Activated CD4-positive, alpha-beta T cell treated with anti-CD3 and anti-CD28 coated beads, Interleukin-2, amount 10 ng/mL, durations not matched to agents 7 days and 5 days (primary cell): Measurements from ENCODE around the gene TMA7B. TPM values are rescaled to one million over a fixed set of nuclear protein-coding genes. Genes with fewer than 3 reads are reported as not detected.

Source experiments
- CTCF ChIA-PET: fragments of 350-600 bp; sonication (Branson Sonifier 250); formaldehyde crosslinking; loops from one replicate; lab custom pipeline; 2021; ENCODE audit warnings: antibody characterized with exemption; lab: Charles Lee
- POLR2A ChIA-PET: fragments of 350-600 bp; sonication (Branson Sonifier 250); formaldehyde crosslinking; loops from one replicate; lab custom pipeline; 2021; ENCODE audit warnings: antibody characterized with exemption; lab: Charles Lee
- DNase-seq: peaks from one replicate; pipeline ENCODE4 v3.0.0-alpha.2; 2020
- H3K27ac Mint-ChIP-seq: one replicate; pipeline ENCODE4 v1.8.0; 2021; ENCODE audit warnings: mild to moderate bottlenecking, moderate library complexity, mixed read lengths
- H3K27me3 Mint-ChIP-seq: one replicate; pipeline ENCODE4 v1.8.0; 2021; ENCODE audit warnings: mixed read lengths
- H3K36me3 Mint-ChIP-seq: one replicate; pipeline ENCODE4 v1.8.0; 2021; ENCODE audit warnings: low read depth, mixed read lengths
- H3K4me1 Mint-ChIP-seq: one replicate; pipeline ENCODE4 v1.8.0; 2021; ENCODE audit warnings: mixed read lengths
- H3K4me3 Mint-ChIP-seq: one replicate; pipeline ENCODE4 v1.8.0; 2021; ENCODE audit warnings: mild to moderate bottlenecking, moderate library complexity, mixed read lengths
- H3K9me3 Mint-ChIP-seq: one replicate; pipeline ENCODE4 v1.8.0; 2021; ENCODE audit warnings: mixed read lengths
- total RNA-seq, 2 experiments: library from RNA; stranded (reverse); gene quantifications; one replicate each; pipeline ENCODE4 v1.2.3, GENCODE V29; 2021

The TMA7B gene
- total RNA-seq, 2 experiments from 2014 or later, result 4.7 to 5.4 TPM

- peak overlapping the region; percentile 13 for H3K4me3 Mint-ChIP-seq
- peaks cover 68% of the 10 kb centered on the region for H3K4me1 Mint-ChIP-seq
- no peaks in the 10 kb centered on the region for H3K9me3 Mint-ChIP-seq
- no peak overlapping the region for H3K27ac Mint-ChIP-seq
- no peak for DNase-seq
- peaks cover 56% of the 10 kb centered on the region for H3K36me3 Mint-ChIP-seq
- H3K27me3 Mint-ChIP-seq, result no peaks in the 10 kb centered on the region
- ChIA-PET POLR2A (no interaction called here), CTCF (interaction anchor here (0.6 to 8.8 kb wide), 10 partner anchors 9 to 428 kb away, joined by 3 to 64 read pairs (median 4); no protein-coding TSS in a partner anchor)
Observed at GRCh38 chr22:39924286-39924685, 35.9 kb upstream of the TMA7B start.

- Mint-ChIP-seq H3K9me3 (no peaks in the 10 kb centered on the region), H3K4me1 (peaks cover 59% of the 10 kb centered on the region), H3K4me3 (peak overlapping the region; percentile 26), H3K27me3 (no peaks in the 10 kb centered on the region), H3K27ac (no peak overlapping the region), H3K36me3 (peaks cover 46% of the 10 kb centered on the region)
- ChIA-PET CTCF (interaction anchor here (0.6 to 8.8 kb wide), 10 partner anchors 8 to 429 kb away, joined by 3 to 64 read pairs (median 5); no protein-coding TSS in a partner anchor), POLR2A (no interaction called here)
- no peak for DNase-seq
Observed at GRCh38 chr22:39925273-39925672, 34.9 kb upstream of the TMA7B start.

GRCh38 chr22:39925909-39926679 lies 34.1 kb upstream of the TMA7B start:
- H3K9me3 Mint-ChIP-seq, result no peaks in the 10 kb centered on the region
- DNase-seq, result peak; percentile 49
- peaks cover 50% of the 10 kb centered on the region for H3K4me1 Mint-ChIP-seq
- ChIA-PET CTCF (interaction anchor here (0.6 to 8.8 kb wide), 10 partner anchors 8 to 429 kb away, joined by 3 to 64 read pairs (median 5); no protein-coding TSS in a partner anchor), POLR2A (interaction anchor here (0.7 kb wide), 2 partner anchors 13 to 79 kb away, joined by 3 to 7 read pairs; no protein-coding TSS in a partner anchor)
- H3K27ac Mint-ChIP-seq, result no peak overlapping the region
- peaks cover 39% of the 10 kb centered on the region for H3K36me3 Mint-ChIP-seq
- no peak overlapping the region for H3K4me3 Mint-ChIP-seq
- H3K27me3 Mint-ChIP-seq, result no peaks in the 10 kb centered on the region

- Mint-ChIP-seq H3K4me3 (no peak overlapping the region), H3K27me3 (no peaks in the 10 kb centered on the region), H3K9me3 (no peaks in the 10 kb centered on the region), H3K27ac (no peak overlapping the region), H3K36me3 (peaks cover 39% of the 10 kb centered on the region), H3K4me1 (peaks cover 45% of the 10 kb centered on the region)
- ChIA-PET POLR2A (interaction anchor here (0.7 kb wide), 2 partner anchors 13 to 79 kb away, joined by 3 to 7 read pairs; no protein-coding TSS in a partner anchor), CTCF (interaction anchor here (0.6 to 8.8 kb wide), 6 partner anchors 13 to 392 kb away, joined by 3 to 64 read pairs (median 5); no protein-coding TSS in a partner anchor)
- DNase-seq, result no peak
Observed at GRCh38 chr22:39926753-39927152, 33.4 kb upstream of the TMA7B start.

- H3K27me3 Mint-ChIP-seq, result no peaks in the 10 kb centered on the region
- no peaks in the 10 kb centered on the region for H3K9me3 Mint-ChIP-seq
- POLR2A ChIA-PET, result no interaction called here
- H3K4me3 Mint-ChIP-seq, result no peak overlapping the region
- H3K36me3 Mint-ChIP-seq, result peaks cover 35% of the 10 kb centered on the region
- DNase-seq, result peak; percentile 31
- CTCF ChIA-PET, result interaction anchor here (0.6 to 8.8 kb wide), 5 partner anchors 13 to 421 kb away, joined by 3 to 64 read pairs (median 3); no protein-coding TSS in a partner anchor
- peaks cover 37% of the 10 kb centered on the region for H3K4me1 Mint-ChIP-seq
- H3K27ac Mint-ChIP-seq, result no peak overlapping the region
Observed at GRCh38 chr22:39927544-39927943, 32.7 kb upstream of the TMA7B start.

- ChIA-PET POLR2A (interaction anchor here (0.6 kb wide), 1 partner anchor 10 kb away, joined by 3 read pairs; no protein-coding TSS in a partner anchor), CTCF (interaction anchor here (0.6 to 8.8 kb wide), 8 partner anchors 14 to 419 kb away, joined by 3 to 64 read pairs (median 3); no protein-coding TSS in a partner anchor)
- H3K36me3 Mint-ChIP-seq, result peaks cover 37% of the 10 kb centered on the region
- H3K27ac Mint-ChIP-seq, result no peak overlapping the region
- no peaks in the 10 kb centered on the region for H3K27me3 Mint-ChIP-seq
- H3K4me1 Mint-ChIP-seq, result peaks cover 39% of the 10 kb centered on the region
- no peaks in the 10 kb centered on the region for H3K9me3 Mint-ChIP-seq
- no peak for DNase-seq
- H3K4me3 Mint-ChIP-seq, result no peak overlapping the region
Observed at GRCh38 chr22:39928536-39929520, 31.4 kb upstream of the TMA7B start.

GRCh38 chr22:39931251-39931650 lies 28.9 kb upstream of the TMA7B start:
- no peaks in the 10 kb centered on the region for H3K9me3 Mint-ChIP-seq
- peaks cover 39% of the 10 kb centered on the region for H3K4me1 Mint-ChIP-seq
- ChIA-PET POLR2A (no interaction called here), CTCF (interaction anchor here (0.6 kb wide), 1 partner anchor 20 kb away, joined by 3 read pairs; no protein-coding TSS in a partner anchor)
- no peak overlapping the region for H3K27ac Mint-ChIP-seq
- H3K27me3 Mint-ChIP-seq, result no peaks in the 10 kb centered on the region
- H3K4me3 Mint-ChIP-seq, result no peak overlapping the region
- H3K36me3 Mint-ChIP-seq, result peaks cover 35% of the 10 kb centered on the region
- no peak for DNase-seq

GRCh38 chr22:39932166-39932565 lies 28.0 kb upstream of the TMA7B start:
- no peak overlapping the region for H3K4me3 Mint-ChIP-seq
- POLR2A ChIA-PET, result no interaction called here

GRCh38 chr22:39932918-39933649 lies 27.1 kb upstream of the TMA7B start:
- peak; percentile 62 for DNase-seq
- H3K9me3 Mint-ChIP-seq, result no peaks in the 10 kb centered on the region
- H3K27ac Mint-ChIP-seq, result peak overlapping the region; percentile 83
- H3K4me1 Mint-ChIP-seq, result peaks cover 55% of the 10 kb centered on the region
- no peaks in the 10 kb centered on the region for H3K27me3 Mint-ChIP-seq
- H3K36me3 Mint-ChIP-seq, result peaks cover 48% of the 10 kb centered on the region
- peak overlapping the region; percentile 67 for H3K4me3 Mint-ChIP-seq
- CTCF ChIA-PET, result interaction anchor here (0.7 to 3.8 kb wide), 14 partner anchors 9 to 437 kb away, joined by 3 to 22 read pairs (median 4); no protein-coding TSS in a partner anchor
- POLR2A ChIA-PET, result interaction anchor here (0.6 to 0.7 kb wide), 3 partner anchors 91 to 147 kb away, joined by 3 read pairs; no protein-coding TSS in a partner anchor

More at GRCh38 chr22:39932166-39932565, 28.0 kb upstream of the TMA7B start:
- Mint-ChIP-seq H3K9me3 (no peaks in the 10 kb centered on the region), H3K27ac (peak overlapping the region; percentile 71), H3K27me3 (no peaks in the 10 kb centered on the region), H3K4me1 (peaks cover 46% of the 10 kb centered on the region), H3K36me3 (peaks cover 38% of the 10 kb centered on the region)
- DNase-seq, result no peak
- CTCF ChIA-PET, result interaction anchor here (0.7 to 3.8 kb wide), 11 partner anchors 8 to 436 kb away, joined by 3 to 22 read pairs (median 5); no protein-coding TSS in a partner anchor

- Mint-ChIP-seq H3K27ac (peak overlapping the region; percentile 83), H3K9me3 (no peaks in the 10 kb centered on the region), H3K4me1 (peaks cover 62% of the 10 kb centered on the region), H3K4me3 (peak overlapping the region; percentile 67), H3K27me3 (no peaks in the 10 kb centered on the region), H3K36me3 (peaks cover 54% of the 10 kb centered on the region)
- POLR2A ChIA-PET, result interaction anchor here (0.6 to 0.7 kb wide), 2 partner anchors 91 to 122 kb away, joined by 3 read pairs; no protein-coding TSS in a partner anchor
- no peak for DNase-seq
- CTCF ChIA-PET, result interaction anchor here (0.7 to 3.8 kb wide), 11 partner anchors 9 to 438 kb away, joined by 3 to 22 read pairs (median 4); no protein-coding TSS in a partner anchor
Observed at GRCh38 chr22:39933741-39934140, 26.5 kb upstream of the TMA7B start.

GRCh38 chr22:39935116-39935515 lies 25.1 kb upstream of the TMA7B start:
- no peak for DNase-seq
- Mint-ChIP-seq H3K9me3 (no peaks in the 10 kb centered on the region), H3K36me3 (peaks cover 59% of the 10 kb centered on the region), H3K27me3 (no peaks in the 10 kb centered on the region), H3K4me3 (peak overlapping the region; percentile 68), H3K27ac (peak overlapping the region; percentile 83), H3K4me1 (peaks cover 72% of the 10 kb centered on the region)
- ChIA-PET POLR2A (no interaction called here), CTCF (interaction anchor here (0.7 to 3.8 kb wide), 5 partner anchors 8 to 130 kb away, joined by 3 to 22 read pairs (median 3); no protein-coding TSS in a partner anchor)
